ENCODE results near the gene ELMO1.
"Not testable (repeated sequence)": the region's sequence is repeated elsewhere in the genome, so short reads cannot be mapped to it uniquely, and the experiment has no call there.

Gene ELMO1

GRCh38 chr7:37149773-37150124 is 298.9 kb downstream of the ELMO1 start:
- in situ Hi-C loops (cut with HindIII; ENCODE audit: low sequenced_read_pairs), result no loop called here
- DNase-seq (ENCODE audit: low read depth), result no peak
- no peak overlapping the region for H3K4me3 ChIP-seq (ENCODE audit: low read depth, low read length)
- no peak for TF ChIP-seq CTCF (IDR thresholded peaks at IDR 0.05; ENCODE audit: low read depth, low read length, missing control alignments)

DNA sequence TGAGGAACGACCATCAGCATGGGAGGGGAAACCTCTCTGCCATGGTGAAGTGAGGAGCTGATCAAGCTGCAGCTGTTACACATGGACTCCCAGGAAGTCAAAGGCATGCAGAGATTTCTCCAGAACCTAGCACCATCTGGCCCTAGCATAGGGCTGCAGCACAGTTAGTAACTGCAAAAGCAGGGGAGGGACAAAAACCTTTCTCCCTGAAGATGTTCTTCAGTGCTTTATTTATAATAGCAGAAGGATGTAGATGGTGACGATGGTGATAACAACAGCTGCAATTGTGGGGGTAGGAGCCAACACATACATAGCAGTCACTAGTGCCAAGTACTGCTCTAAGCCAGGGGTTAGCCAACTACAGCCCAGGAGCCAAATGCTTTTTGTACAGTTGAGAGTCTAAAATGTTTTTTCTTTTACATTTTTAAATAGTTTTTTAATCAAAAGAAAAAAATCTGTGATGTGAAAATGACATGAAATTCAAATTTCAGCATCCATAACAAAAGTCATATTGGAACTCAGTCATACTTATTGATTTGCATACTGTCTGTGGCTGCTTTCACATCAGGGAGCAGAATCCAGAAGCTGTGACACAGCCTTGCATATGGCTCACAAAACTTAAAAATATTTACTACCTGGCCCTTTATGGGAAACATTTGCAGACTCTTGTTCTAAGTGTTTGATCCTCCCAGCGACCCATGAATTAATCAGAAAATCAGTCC is 299.5 kb downstream of the ELMO1 start:
- no peak for TF ChIP-seq CTCF (IDR thresholded peaks at IDR 0.05; ENCODE audit: low read depth, low read length, missing control alignments)
- in situ Hi-C loops (cut with HindIII; ENCODE audit: low sequenced_read_pairs), result no loop called here
- H3K4me3 ChIP-seq (ENCODE audit: low read depth, low read length), result no peak overlapping the region
- no peak for DNase-seq (ENCODE audit: low read depth)

DNA sequence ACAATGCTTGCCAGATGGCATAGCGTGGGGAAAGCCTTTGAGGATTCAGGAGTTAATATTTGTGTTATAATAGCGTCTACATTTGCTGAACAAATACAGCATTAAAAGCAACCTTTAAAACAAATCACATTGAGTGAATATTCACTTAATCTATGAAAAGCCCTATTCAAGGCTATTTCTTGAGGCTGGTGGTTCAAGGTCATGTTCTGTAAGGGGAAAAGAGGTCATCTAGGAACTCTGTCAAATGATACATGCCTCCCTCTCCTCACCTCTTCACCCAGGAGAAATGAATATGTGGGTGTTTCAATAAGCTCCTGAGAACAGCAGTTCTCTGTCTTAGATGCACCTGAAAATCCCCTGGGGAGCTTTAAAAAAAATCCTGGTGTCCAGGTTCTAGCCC is 303.0 kb downstream of the ELMO1 start:
- TF ChIP-seq CTCF (IDR thresholded peaks at IDR 0.05; ENCODE audit: low read depth, low read length, missing control alignments), result no peak
- DNase-seq (ENCODE audit: low read depth), result no peak
- no peak overlapping the region for H3K4me3 ChIP-seq (ENCODE audit: low read depth, low read length)
- in situ Hi-C loops (cut with HindIII; ENCODE audit: low sequenced_read_pairs), result no loop called here

DNA sequence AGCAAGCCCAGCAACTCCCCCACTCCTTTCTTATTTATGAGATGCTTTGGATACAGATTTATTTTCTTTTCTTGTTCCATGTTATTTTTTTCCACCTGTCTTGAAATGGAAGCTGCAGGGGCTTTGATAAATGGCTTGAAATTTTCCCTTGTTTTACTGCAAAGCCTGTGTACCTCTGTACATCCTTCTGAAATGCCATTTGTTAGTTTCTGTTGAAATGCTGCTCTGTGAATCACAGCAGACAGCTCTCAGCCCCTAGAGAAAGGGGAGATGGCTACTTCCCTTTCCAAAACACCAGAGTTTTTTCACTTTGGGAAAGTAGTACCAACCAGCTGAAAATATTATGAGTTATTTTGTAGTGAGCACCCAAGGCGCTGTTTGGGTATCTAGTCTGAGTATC is 304.2 kb downstream of the ELMO1 start:
- TF ChIP-seq CTCF (IDR thresholded peaks at IDR 0.05; ENCODE audit: low read depth, low read length, missing control alignments), result no peak
- DNase-seq (ENCODE audit: low read depth), result no peak
- H3K4me3 ChIP-seq (ENCODE audit: low read depth, low read length), result no peak overlapping the region
- in situ Hi-C loops (cut with HindIII; ENCODE audit: low sequenced_read_pairs), result no loop called here

DNA sequence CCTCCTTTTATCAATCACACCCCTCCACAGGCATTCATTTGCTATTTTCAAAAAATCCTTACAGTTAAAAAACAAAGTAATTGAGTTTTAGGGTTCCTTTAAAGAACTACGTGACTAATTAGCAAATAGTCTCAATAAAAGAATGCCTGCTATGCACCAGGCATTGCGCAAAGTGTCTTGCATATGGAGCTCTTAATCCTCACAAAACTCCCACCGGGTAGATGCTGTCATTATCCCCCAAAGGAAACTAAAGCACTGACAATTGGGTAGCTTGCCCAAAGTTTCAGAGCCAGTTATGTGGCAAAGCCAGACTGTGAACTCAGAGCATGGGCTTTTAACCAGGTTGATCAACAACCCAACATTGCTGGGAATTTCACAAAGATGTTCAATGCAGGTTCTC is 305.7 kb downstream of the ELMO1 start:
- no peak for TF ChIP-seq CTCF (IDR thresholded peaks at IDR 0.05; ENCODE audit: low read depth, low read length, missing control alignments)
- no peak overlapping the region for H3K4me3 ChIP-seq (ENCODE audit: low read depth, low read length)
- no peak for DNase-seq (ENCODE audit: low read depth)
- in situ Hi-C loops (cut with HindIII; ENCODE audit: low sequenced_read_pairs), result no loop called here

DNA sequence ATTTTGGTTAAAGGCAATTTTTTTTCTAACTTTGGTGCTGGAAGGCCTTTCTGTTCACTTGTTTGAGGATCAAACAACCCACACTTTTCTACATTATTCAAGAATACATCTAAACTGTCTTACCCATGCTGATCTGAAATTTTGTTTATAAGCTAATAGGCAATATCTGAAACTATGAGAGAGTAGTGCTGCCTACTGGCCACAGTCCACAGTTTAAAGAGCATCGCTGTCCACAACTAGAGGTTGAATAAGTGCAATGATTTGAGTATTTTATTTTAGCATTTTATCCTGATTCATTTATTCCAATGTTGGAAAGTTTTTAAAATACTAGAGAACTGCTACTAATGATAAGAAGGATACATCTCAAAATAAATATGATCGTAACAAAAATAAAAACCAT is 306.9 kb downstream of the ELMO1 start:
- no peak overlapping the region for H3K4me3 ChIP-seq (ENCODE audit: low read depth, low read length)
- DNase-seq (ENCODE audit: low read depth), result no peak
- peak; percentile 13 for TF ChIP-seq CTCF (IDR thresholded peaks at IDR 0.05; ENCODE audit: low read depth, low read length, missing control alignments)
- in situ Hi-C loops (cut with HindIII; ENCODE audit: low sequenced_read_pairs), result no loop called here

DNA sequence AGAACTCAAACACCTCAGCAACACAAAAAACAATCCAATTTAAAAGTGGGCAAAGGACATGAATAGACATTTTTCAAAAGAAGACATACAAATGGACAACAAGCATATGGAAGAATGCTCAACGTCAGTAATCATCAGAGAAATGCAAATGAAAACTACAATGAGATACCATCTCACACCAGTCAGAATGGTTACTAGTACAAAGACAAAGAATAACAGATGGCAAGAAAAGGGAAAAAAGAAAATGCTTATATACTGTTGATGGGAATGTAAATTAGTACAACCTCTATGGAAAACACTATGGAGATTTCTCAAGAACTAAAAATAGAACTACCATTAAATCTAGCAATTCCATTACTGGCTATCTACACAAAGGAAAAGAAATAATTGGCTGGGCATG is 314.8 kb downstream of the ELMO1 start:
- in situ Hi-C loops (cut with HindIII; ENCODE audit: low sequenced_read_pairs); DNase-seq (ENCODE audit: low read depth); H3K4me3 ChIP-seq (ENCODE audit: low read depth, low read length): not testable (repeated sequence)

All from astrocyte of the cerebellum (primary cell).